ENCODE measurements around the gene ZIC4.
A peak's percentile ranks its signal among the peaks of the same experiment; 100 is the strongest.

ZIC4 gene

DNA sequence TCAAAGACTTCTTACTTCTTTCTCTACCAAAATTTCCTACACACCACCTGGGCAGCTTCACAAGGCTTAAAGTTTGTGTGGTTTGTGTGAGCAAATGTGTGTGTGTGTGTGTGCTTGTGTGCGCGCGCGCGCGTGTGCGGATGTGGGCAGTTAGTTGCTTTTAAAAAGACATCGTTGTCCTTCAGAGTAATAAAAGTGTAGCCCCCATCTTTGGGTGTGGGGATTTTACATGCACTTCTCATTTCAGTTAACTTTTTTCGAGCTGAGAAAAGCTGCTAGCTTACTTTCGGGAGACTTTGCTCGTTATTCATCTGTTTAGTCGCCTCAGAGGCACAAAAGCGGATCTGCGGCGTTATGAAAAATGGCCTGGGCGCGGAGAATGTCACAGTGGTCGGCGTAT, 36.0 kb downstream of the ZIC4 start:
- DNase-seq (ENCODE audit: low spot score): no peak

DNA sequence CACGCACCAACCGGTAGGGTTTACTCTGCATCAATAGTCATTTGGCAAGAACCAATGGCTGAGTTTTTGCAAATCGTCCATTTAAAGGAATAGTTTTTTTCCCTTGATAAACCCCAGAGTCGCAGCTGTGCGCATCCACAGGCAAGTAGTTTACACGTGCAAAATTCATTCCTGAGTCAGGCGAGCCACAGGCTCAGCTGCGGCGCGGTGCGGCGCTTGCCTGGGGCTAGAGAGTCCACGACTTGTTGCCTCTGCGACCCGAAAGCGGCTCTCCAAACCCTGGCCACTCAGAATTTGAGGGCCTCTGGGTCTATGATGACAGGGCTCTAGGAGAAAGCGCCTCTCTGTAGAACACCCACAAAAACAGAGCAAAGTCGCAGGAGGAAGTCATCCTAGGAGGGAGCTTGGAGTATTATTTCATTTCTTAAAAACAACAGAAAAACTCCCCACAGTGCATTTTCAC, 36.7 kb downstream of the ZIC4 start:
- no peak for DNase-seq (ENCODE audit: low spot score)

DNA sequence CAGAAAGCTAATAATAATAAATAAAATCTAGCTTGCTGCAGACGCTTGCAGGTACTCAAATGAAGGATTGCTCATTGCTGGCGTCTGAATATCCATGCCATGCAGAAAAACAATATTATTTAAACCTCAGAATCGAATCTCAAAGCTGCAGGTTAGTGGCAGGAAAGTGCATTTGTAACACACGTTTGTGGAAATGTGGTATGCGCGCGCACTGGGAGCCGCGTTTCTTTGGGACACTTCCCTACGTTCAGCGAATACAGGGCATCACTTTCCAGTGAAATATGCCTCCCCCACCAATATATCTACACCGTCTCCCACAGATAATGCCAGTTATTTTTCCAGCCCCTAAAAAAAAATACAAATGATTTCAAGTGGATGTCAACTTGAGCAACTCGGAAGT, 37.1 kb downstream of the ZIC4 start:
- no peak for DNase-seq (ENCODE audit: low spot score)

DNA sequence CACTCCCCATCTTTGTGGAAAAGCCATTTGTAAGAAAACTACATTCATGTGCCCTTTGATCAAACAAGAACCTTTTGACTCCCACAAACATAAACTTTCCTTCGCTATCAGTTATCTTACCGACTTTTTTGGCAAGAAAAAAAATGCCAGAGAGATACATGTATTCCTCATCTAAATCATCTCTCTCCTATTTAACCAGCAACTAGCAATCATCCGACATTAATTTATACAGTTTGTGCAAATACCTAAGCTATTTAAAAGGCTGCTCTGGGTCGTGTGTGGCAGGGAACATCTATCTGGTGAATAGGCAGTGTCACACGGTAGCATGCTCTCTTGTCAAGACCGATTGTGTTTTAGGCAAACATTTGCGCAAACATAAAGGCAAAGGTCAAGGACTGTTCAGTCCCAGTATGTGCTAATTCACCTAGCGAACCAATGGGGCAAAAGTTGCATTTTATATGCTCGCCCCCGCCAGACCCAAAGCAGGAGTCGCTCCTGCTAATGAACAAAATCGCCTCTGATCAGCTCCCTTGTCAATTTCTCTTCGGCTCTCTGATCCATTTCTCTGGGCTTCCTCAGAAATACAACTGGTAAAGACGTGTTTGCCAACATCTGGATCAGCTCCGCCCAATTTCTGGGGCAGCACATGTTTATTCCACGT, 37.7 kb downstream of the ZIC4 start:
- DNase-seq (ENCODE audit: low spot score): no peak

DNA sequence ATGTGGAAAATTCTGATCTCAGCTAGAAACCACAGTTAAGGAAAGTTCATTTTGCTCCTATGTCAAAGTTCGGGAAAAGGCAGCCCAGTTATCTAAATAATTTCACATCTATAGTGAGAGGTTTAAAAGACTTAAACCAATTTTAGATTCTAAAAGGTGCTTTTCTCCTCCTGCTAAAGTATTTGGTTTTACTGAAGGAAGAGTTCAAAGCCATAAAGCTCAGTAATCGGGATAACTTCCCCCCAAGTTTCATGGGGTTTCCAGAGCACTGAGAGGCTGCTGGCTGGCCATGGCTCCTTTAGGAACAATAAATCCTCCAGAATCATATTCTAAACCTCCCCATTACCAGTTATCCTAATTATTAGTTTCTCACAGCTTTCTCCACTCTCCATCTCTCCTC, 38.2 kb downstream of the ZIC4 start:
- DNase-seq (ENCODE audit: low spot score): no peak

DNA sequence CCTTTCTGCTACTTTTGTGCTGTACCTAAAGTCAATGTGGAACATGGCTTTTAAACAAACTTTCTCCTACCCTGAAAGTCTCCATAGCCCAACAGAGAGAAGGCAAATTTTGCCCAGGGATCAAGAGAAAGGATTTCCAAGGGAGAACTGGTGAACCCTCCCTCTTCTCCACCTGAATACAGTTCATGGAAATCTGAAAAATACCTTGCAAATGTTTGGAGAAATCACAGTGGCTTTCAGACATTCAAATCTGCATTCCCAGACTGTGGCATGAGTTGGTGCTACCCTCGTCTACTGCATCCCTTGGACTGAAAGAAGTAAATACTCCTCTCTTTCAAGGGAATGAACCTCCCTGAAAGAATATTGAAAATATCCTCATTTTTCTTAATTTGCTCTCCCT, 38.7 kb downstream of the ZIC4 start:
- no peak for DNase-seq (ENCODE audit: low spot score)

DNA sequence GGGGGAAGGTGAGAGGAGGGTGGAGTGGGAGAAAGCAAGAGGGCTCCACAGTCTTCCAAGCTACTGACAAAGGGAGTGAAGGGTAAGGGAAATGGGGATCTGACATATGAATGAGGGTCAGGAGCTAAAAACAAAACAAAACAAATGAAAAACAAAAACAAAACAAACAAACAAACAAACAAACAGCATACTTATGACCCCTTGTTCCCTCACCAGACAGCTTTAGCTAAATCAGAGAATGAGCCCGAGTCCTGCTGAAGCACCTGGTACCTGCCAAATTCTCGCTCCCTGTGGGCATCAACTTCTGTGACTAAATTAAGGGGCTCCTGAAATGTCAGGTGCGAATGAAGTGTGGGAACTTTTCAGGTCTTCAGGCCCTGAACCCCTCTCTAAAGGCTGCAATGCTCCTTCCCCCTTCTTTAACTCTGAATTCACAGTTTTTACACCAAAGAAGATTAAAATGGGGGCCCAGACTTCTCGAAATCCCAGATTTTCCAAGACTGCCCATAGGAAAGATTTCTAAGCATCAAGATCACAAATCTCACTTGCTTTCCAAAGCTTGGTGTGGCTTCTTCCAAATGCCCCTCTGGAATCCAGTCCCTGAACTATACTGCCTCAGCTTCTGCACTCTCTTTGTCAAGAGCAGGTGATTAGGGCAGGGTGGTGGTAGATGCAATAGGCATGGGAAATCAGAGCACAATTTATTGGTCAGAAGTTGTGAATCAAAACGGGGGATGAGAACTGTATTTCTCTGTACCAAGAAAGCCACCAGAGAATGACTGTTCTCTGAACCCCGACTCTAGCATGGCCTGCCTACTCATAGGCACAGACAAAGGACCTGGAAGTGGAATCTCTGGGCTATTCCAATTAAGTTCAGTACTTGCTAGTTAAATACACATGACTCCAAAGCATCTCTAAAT, 40.9 kb downstream of the ZIC4 start:
- DNase-seq (ENCODE audit: low spot score): no peak

DNA sequence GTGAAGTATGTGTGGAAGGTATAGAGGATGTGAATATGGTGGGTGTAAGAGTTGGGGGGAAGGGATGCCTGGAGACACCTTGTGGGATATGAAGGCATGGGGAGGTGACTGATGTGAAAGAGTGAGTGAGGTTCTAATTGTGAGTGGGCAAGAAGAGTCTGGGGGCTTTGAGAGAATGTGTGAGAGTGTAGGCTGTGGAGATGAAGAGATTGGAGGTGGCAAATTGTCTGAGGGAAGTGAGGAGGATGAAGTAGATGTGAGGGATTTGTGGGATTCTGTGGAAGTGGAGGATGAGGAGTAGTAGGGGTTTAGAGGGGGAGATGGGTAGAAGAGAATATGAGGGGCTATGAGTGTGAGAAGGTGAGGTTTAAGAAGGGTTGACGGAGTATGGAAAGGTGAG, 41.6 kb downstream of the ZIC4 start:
- DNase-seq (ENCODE audit: low spot score): no peak

DNA sequence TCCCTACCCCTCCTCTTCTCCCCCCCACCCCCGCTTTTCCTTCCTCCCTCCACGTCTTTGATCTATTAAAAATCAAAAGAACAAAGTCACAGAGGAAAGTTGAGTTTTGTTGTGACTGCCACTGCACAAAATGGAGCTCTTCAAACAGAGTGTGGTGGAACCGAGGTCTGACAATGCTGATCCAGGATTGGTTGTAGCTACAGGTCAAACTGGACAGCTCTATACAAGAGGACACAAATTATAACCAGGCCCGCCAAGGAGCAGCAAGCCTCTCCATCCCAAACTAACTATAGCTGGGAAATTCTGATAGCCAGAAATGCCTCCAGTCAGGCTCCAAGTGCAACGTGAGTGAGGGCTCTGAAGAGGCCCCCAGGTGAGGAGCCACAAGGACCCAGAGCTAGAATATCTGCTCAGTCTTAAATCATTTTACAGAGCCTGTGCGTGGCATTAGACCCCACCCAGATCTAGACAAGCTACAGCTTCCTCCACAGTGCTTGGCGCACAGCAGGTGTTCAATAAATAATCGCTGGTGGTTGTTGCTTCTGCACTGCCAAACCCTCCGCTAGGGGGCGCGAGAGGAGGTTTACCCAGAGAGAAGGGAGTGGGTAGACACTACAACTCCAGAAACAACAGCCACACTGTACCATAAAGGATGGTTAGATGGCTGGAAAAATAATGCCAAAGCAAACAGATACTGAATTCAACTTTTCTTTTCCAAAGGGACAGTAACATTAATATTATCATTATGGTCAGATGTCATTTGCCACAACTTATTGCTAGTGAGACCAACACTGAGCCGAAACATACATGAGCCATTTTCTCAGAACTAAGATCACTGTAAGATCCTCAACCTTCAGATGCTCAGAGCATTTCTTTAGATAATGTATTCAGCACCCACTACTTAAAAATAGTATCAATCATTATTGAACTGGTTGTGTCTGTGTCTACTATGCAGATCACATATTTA, 44.6 kb downstream of the ZIC4 start:
- DNase-seq (ENCODE audit: low spot score): peak; percentile 42

DNA sequence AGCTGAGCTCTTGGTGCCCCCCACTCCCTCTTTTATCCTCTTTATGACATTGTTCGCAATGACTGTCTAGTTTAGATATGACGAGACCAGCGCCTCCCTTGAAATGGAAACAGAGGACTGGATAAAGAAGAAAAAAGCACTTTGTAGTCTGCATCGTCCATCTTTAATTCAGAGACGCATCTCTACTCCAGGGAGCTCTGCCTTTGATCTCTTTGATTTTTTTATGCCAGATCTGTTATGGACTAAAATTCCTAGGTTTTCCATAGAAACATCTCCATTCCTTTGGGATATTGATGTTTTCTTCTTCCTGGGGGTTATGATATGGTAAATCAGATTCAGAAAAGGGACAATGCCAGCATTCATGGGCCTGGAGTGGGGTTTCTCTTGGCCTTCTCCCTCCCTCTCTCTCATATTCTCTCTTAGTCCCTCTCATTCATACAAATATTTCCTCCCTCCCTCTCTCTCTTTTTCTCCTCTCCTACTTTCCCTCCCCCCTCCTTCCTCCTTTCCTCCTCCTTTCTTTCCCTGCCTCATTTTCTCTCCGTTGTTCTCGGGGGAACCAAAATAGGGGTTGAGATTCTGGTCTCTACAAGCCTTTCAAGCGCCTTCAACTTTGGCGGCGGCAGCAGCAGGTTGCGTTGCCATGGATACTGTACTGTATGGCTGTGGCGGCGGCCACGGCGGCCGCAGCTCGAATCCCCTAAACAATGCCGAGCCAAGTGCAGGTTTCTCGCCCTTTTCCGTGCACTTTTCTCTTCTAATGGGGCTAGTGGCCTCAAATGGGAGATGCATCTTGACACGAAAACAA, 45.5 kb downstream of the ZIC4 start:
- DNase-seq (ENCODE audit: low spot score): no peak

DNA sequence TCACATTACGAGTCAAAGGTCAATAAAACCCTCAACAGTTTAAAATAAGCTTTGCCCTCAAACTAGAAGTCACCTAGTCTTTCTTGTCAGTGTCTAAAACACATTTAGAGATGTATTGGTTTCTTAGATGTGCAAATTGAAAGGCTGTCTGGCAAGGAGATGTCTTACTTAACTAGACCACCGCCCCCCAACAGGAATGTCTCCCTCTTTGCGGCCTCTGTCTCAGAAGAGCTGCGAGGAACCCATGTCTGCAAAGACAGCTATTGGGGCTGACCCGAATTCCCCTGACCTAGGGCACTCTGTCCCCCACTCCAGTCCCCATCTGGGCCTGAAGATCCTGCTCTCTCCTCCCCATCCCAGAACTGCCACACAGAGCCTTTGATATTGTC, 46.3 kb downstream of the ZIC4 start:
- no peak for DNase-seq (ENCODE audit: low spot score)

DNA sequence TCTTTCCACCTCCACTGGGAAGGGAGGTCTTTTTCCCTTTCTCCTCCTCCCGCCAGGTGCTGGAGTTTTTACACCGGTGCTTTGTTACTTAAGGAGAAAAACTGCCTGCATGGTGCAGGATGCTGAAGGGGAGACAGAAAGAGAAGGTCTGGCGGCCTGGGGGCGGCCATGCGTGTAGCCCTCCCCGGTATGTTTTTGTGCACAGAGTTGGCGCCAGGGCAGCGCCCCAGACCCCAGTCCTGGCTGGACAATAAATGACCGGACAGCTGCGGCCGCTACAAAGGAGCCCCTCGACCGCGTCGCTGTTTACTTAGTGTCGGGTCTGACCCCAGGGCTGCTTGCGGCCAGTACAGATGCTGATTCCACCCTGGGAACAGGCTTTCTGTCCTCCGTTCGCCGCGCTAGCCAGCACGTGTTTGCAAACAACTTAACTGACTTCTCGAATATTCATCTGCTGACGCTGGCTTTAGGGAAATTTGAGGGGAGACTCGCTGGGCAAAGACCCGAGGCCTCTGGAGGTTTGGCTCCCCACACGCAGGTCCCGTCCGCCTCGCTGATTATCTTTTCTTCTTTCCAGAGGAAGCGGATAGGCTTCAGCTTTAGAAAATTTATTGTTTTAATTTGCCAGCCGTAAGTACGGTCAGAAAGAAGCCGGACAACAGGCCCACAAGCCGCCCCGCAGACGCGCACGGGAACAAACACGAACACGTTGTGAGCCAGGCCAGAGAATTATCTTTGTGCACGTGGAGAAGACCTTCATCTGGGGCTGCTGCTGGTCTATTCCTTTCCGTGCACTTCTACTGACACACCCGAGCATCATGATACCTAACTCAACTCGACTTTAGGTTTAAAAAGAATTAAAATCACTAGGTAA, 46.9 kb downstream of the ZIC4 start:
- DNase-seq (ENCODE audit: low spot score): no peak

DNA sequence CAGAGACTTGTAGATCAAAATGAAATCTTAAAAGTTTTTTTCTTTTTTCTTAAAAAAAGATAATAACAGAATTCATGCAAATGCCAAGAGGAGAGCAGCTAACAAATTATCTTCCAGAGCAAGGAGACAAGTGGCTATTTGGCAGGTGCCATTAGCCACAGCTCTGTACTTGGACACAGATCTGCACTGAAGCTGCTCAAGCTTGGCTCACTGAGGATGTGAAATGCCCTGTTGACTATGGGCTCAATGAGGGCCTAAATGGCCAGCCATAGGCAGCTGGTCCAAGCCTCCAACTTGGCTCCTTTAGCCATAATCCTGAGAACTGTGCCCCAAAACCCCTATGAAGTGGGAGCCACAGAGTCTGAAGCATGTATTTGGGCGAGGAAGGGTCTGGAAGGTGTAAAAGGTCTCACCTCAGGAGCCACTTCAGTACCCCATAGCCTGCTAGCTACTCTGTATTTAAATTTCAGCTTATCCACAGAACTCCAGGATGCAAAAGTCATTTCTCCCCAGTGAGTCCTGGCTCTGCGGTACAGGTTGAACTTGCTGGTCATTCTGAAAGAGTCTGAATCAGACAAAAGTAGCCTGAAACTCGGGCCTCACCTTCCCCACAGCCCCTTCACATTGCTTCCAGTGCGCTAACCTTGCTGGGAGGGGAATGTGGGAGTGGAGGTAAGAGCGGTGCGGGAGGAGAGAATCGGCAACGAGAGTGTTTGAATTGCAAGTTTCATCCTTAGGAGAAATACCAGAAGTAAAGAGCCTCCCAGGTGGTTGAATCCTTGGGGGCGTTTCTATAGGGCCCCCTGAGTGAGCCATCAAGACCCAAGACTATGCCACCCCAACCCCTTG, 48.0 kb downstream of the ZIC4 start:
- DNase-seq (ENCODE audit: low spot score): no peak

DNA sequence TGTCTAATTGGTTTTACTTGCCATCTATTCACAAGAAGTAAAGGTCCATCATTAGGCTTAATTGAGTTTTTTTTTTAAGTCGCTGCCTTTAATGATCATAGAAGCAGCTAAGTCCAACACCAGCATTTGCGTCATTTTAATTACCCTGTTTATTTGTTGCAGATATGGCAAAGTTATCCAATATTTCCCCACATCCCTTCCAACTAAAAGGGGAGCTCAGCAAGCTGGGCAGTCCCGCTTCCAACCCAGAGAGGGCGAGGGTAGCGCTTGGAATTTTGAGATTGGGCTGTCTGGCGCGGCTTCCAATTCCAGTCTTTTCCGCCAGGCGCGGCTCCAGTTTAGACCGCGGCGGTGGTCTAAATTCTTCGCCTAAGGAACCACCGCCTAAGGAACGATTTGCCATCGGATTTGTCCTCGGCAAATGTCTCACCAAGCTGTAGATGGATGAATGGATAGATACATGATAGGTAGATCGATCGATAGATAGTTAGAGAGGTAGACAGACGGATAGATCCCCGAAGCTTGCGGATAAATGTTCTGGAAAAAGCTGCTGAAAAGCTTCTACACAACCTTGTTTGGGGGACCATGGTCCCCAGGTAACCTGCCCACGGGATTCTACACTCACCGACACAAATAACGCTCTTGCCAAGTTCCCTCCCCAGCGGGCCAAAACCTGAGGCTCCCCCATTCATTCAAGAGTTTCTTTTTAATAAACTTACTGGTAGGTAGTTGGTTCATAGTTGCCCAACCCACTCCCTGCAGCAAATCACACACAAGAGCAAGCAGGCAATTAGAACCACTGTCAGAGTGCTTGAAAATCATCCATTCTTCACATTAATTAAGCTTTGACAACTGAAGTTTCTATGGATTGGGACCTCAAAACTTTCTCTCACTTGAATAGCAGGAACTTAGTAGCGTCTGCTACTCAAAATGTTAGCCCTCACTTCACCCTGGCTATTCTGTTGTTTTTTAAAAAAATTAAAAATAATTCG, 49.1 kb downstream of the ZIC4 start:
- no peak for DNase-seq (ENCODE audit: low spot score)

DNA sequence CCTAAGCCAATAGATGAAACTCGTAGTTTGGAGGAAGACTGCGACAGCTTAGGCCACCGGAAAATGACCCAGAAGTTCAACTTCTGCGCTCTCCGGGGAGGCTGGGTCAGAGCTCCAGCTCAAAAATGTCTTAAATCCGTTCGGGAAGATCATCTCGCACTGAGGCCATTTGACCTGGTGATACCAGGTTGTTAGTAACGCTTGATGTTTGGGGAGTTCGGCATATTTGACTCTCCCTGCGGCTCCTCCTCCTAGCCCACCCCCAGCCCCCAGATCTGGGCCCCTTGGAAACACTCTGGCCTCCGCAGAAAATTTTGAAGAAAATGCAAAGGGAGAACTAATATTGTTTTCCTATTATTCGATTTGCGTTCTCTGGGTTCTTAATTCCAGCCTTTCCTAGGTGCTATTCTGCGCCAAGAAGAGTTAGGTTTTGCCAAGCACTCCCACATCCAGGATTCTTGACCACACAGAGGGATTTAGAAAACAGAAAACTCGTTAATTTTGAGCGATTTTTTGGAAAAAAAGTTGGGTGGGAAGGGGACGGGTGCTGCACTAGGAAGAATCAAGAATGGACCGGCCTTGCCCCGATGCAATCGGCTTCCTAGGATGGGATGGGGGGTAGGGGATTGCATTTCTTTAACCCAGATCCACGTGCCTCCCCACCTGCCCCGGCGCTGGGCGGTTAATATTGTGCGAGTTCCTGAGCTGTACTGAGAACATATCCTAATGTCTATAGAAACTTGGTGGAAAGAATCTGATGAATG, 50.0 kb downstream of the ZIC4 start:
- DNase-seq (ENCODE audit: low spot score): no peak

DNA sequence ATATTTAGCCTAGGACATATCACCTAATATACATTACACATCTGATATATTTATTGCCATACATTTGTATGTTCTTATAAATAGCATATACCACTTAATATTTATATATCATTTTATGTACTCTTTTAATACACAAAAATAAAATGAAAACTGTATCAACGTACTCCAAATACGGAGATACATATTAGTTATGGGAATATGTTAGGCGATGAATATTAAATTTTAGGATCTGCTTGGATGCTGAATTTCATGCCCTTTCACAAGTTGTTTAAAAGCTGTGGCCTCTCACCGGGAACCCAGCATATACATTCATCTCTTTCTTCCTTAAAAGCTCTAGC, 50.6 kb downstream of the ZIC4 start:
- no peak for DNase-seq (ENCODE audit: low spot score)

DNA sequence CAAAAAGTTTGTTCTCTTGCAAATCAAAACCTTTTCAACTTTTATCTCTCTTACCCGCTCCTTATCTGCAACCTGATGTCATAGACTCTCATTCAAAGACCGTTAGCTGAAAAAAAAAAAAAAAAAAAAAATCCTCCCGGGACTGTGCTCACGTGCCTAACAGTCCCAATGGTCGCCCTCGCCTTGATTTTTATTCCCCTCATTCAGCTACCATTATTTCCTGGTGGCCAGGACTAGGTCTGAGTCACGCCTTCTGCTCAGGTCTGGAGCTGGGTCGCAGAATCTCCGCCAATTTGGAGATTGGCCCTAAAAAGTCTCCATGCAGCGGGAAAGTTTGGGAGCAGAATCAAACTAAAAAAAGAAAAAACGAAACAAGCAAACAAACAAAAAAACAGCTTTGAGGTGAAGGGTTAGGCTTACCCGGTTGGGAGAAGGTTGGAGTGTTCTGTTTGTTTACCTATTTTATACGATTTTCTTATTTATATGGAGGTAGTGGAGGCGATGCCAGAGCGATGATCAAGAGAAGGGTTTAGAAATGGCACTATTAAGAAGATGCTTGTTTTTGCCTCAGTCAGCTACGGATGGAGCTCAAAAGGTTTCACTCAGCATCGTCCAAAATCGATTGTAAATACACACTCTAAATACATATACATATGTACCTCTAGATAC, 51.1 kb downstream of the ZIC4 start:
- DNase-seq (ENCODE audit: low spot score): no peak

All from GM03348 (cell line).